GM12892 (cell line): ENCODE results near the gene TSPAN16.
"Not testable (repeated sequence)": the region's sequence is repeated elsewhere in the genome, so short reads cannot be mapped to it uniquely, and the experiment has no call there.

Experiments
- POLR2A ChIP-seq: IDR thresholded peaks from 2 replicates; pipeline ENCODE4 v1.6.1; 2011; ENCODE audit warnings: low read depth, low read length, control low read depth
- POLR2AphosphoS5 ChIP-seq: IDR thresholded peaks from 2 replicates; pipeline ENCODE4 v1.6.1; 2011; ENCODE audit warnings: low read depth, low read length, control low read depth
- TAF1 ChIP-seq: IDR thresholded peaks from 2 replicates; pipeline ENCODE4 v1.6.1; 2011; ENCODE audit warnings: low read depth, mild to moderate bottlenecking, control low read depth, low read length, borderline replicate concordance

DNA sequence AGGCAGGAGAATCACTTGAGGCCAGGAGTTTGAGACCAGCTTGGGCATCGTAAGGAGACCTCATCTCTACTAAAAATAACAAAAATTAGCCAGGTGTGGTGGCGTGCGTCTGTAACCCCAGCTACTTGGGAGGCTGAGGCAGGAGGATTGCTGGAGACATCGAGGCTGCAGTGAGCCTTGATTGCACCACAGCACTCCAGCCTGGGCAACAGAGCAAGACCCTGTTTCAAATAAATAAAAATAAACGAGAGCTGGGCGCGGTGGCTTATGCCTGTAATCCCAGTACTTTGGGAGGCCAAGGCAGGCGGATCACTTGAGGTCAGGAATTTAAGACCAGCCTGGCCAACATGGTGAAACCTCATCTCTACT lies 44.1 kb downstream of the TSPAN16 start:
- not testable (repeated sequence) for TF ChIP-seq POLR2AphosphoS5, TAF1, POLR2A
